ENCODE data around the gene TBC1D22A.
A peak's percentile ranks its signal among the peaks of the same experiment; 100 is the strongest.

The TBC1D22A gene

DNA sequence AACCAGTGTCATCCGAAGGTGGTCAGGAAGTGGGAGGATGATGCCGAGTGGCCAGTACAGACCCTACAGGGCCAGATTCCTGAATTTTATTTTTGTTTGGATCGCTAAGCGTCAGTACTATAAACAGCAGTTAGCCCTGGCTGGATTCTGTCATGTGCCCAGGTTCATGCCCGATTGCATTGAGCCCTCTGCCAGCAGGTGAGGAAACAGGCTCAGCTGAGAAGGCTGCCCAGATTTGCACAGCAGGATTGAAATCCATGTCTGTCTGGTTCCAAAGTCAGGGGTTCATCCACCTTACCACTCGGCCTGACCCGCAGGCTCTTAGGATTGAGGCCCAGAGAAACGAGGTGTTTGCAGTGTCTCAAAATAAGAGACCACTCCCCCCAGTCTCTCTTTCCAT, 9.1 kb upstream of the TBC1D22A start:
- no peak for DNase-seq

- no peak for DNase-seq
Observed at GRCh38 chr22:46753761-46754109, 8.7 kb upstream of the TBC1D22A start.

DNA sequence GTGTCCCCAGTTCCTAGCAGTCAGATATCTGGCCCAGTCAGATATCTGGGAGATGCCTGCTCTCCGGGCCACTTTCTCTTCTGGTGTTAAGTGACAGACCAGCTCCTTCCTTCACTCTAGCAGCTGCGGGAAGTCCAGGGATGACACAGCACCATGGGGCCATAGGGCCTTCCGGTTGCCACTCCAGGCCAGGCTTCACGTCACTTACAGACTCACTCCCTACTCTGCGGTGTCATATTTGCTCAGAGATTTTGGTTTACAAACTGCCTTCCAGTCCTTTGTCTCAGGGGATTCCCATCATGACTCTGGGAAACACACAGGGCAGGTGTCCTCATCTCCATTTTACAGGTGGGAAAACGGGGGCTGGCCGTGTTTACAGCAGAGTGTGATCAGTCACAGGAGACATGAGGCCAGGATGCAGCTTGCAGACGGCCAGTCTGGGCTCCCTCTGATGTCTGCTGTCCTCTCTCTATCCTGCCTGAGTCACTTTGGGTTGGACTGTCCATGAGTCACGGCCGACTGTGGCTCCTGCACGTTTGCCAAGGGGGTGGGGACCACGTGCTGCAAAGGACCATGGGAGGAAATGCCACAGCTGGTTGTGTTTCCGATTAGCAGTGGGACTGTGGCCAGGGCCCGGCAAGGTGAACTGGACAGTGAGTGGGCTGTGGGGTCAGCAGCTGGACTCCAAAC, 8.2 kb upstream of the TBC1D22A start:
- no peak for DNase-seq

GRCh38 chr22:46754826-46755225, 7.6 kb upstream of the TBC1D22A start:
- DNase-seq: no peak

DNA sequence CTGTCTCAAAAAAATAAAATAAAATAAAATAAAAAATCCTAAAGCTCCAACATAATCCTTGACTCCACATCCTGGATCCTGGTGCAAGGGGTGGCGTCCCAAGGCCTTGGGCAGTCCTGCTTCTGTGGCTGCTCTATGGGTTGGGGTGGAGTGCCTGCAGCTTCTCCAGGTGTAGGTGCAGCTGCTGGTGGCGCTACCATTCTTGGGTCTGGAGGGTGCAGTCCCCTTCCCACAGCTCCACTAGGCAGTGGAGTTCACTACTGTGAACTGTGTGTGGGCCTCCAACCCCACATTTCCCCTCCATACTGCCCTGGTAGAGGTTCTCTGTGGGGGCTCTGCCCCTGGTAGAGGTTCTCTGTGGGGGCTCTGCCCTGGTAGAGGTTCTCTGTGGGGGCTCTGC, 6.9 kb upstream of the TBC1D22A start:
- no peak for DNase-seq

DNA sequence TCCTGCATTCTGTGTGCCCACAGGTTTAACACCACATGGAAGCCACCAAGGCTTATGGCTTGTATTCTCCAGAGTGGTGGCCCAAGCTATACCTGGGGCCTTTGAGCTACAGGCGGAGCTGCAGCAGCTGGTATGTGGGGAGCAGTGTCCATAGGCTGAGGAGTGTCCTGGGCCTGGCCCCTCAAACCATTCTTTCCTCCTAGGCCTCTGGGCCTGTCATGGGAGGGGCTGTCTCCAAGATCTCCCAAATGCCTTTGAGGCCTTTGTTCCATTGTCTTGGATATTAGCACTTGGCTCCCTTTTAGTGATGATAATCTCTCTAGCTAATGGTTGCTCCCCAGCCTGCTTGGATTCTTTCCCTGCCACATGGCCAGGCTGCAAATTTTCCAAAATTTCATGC, 6.4 kb upstream of the TBC1D22A start:
- no peak for DNase-seq

DNA sequence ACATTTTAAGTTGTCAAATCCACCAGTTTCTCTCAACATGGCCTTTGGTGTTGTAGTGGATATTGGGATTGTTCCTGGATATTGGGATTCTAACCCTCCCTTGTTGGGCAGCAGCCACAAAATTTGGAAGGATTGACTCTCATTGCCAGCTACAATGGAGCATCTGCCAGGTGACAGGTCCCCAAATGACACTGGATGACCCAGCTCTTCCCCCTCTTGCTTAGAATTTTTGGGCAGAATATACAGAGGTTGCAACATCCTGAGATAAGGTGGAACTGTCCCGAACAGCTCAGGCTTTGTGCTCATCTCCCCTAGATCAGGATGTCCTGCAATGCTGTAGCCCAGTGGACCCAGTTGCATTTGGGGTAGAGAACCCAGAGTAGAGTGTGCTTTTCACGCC, 5.3 kb upstream of the TBC1D22A start:
- no peak for DNase-seq

GRCh38 chr22:46758121-46758520, 4.3 kb upstream of the TBC1D22A start:
- DNase-seq: no peak

- DNase-seq: peak; percentile 71
Observed at GRCh38 chr22:46758867-46759290, 3.6 kb upstream of the TBC1D22A start.

DNA sequence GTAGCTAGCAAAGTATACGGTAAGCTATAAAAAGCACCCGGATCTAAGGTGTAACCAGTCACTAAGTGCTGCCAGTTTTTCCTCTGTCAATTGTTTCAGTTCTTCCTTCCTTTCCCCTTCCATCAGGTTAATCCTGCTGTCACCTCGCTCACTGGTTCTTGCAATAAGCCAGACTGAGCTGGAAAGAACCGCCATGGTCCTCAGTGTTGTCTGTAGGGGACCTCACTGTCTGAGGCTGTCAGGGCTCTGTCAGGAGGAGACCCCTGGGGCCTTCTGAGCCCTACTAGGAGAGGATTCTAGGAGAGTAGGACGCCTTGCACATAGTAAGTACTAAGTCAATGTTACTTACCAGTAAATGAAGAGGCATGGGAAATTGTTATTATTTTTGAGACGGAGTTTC, 1.4 kb upstream of the TBC1D22A start:
- no peak for DNase-seq

DNA sequence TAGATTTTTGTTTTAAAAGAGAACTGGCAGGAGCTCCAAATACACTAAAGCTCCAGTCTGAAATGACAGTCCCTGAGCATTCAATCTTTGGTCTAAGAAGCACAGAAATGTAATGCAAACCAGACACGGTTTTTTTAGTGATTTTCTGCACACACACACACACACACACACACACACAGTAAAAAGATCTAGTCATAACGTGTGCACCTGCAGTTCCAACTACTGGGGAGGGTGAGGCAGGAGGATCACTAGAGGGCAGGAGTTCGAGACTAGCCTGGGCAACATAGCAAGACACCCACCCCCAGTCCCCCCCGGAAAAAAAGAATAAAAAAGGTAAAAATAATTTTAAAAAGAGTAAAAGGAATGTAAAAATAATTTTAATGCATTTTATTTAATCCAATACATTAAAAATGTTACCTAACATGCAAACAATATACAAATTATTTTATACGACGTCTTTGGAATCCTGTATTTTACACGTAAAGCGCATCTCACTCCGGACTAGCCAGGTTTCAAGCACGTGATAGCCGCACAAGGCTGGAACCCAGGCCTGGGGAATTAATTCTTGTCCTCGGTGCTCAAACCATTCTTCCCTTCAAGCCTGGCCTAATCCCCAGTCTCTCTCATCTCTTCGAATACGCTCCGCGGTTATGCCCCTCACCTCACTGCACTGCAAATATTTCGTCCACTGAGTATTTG, 762 bp upstream of the TBC1D22A start:
- DNase-seq: no peak

DNA sequence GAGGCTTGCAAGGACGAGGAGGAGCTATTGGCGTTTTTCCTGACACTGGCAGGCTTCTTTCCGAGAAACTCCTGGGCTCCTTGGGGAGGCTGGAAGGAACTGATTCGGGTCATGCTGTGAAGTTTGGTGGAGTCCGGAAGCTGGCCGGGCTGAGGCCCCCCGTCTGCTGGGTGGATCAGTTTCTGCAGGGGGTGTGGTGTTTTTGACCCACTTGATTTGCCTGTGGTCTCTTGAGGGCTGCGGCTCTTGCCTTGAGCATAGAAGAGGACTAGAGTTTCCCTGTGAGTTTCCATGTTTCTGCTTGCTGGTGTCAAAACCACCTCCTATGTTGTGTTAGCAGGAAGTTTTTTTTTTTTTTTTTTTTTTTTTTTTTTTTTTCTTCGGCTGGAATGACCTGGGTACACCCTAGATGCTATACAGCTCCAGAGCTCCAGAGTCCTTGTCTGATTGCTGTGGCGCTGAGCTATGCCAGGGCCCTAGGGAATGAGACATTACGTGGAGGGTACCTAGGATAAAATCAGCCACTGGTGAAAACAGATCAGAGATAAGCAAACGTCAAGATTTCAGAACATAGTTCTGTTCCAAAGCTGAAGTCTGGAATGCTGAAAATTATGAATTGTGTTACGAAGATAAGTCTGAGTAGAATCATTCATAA, 728 bp downstream of the TBC1D22A start:
- peak; percentile 51 for DNase-seq

DNA sequence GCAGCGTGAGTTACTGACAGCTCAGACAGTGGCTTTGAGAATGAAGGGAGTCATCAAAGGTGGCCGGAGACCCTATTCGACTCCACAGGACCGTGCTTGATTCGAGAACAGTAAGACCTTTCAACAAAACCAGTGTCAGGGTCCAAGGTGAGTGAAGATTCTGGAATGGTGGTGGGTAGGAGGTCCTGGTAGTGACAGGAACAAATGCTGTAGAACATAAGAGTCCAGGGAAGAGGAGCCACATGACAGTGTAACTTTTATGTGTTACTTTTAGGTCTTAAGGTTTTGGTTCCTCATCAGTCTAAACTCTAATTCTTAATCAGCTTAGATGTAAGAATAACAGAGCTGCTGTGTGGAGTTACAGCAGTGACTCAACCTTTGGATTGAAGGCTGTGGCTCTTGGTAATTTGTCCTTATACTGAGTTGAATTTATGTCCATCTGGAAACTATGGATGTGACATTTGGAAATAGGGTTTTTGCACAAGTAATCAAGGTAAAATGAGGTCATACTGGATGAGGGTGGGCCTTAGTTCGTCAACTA, 1.8 kb downstream of the TBC1D22A start:
- DNase-seq: no peak

DNA sequence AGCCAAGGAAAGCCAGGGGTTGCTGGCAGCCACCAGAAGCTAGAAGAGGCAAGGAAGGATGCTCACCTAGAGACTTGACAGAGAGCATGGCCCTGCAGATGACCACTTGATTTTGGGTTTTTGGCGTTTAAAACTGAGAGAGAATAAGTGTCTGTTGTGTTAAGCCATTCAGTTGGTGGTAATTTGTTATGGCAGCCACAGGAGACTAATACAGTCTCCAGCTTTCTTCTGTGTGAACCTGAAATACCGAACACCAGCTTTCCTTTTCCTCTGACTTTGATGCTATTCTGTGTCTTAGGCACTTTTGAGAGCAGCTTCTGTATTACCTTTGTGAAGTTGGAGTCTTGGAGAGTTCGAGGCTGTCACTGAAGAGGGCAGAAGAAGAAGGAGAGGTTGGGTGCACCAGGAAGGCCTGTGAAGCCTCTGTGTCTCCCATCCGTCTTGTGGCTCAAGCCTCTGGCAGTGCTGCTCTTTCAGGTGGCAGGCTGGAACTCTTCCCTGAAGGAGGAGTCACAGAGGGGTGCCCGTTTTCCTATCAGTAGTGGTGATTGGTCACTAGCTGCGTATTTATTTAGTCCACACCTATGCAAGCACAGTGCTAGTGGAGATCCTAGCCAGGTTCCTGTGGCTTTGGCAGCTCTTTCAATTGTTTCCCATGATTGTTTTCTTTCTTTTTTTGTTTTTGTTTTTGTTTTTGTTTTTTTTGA, 2.5 kb downstream of the TBC1D22A start:
- DNase-seq: no peak

DNA sequence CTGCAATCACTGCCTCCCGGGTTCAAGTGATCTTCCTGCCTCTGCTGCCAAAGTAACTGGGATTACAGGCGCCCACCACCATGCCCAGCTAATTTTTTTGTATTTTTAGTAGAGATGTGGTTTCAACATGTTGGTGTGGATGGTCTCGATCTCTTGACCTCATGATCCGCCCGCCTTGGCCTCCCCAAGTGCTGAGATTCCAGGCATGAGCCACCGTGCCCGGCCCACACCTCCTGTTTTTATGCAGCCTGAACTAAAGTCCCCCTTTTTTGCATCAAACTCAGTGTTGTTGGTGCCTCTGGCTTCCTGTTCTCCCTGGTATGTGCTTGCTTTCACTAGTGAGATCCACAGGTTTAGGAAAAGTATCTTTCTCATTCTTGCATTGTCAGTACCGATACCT, 4.2 kb downstream of the TBC1D22A start:
- no peak for DNase-seq

DNA sequence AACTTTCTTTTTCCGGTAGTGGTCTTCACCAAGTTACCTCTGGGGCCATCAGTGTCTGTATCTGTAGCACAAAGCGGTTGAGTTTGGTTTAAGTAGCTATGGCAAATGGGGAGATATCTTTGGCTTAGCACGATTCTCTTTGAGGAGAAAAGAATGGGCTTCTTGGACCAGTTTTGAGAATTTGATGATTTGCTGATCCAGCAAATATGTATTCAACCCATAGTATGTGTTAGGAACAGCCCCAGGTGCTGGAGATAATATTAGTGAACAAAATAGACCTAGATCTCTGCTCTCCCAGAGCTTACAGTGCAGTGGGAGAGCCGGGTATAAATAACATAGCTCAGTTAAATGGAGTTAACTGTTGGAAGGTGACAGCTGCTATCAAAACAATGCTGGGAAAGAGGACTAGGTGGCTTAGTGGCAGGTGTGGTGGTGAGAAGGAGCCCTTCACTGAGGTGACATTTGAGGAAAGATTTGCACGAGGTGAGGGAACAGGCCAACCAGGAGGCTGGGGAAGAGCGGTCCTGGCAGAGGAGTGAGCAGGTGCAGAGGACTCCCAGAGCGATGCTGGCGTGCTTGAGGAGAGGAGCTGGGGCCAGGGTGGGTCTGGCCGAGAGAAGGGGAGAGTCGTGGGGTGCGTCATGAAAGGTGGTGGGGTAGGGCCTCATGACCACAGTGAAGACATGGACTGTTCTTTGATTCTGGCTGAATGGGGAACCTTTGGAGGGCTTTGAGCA, 5.0 kb downstream of the TBC1D22A start:
- no peak for DNase-seq

GRCh38 chr22:46769191-46769675, 6.8 kb downstream of the TBC1D22A start:
- DNase-seq: no peak

DNA sequence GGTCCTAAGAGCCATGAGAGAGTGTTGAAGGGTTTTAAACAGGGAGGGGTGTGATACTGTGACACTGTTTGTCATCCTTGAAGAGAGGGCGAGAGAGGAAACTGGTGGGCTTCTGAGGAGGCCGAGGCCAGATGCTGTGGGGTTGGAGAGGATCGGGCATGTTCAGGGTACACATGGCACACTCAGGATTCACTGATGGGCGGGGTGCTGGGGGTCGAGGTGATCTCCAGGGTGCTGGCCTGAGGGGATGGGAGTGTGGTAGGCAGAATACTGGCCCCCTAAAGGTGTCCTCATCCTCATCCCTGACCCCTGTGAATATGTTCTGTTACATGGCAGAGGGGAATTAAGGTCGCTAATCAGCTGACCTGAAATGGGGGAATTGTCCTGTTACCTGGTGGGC, 7.3 kb downstream of the TBC1D22A start:
- no peak for DNase-seq

DNA sequence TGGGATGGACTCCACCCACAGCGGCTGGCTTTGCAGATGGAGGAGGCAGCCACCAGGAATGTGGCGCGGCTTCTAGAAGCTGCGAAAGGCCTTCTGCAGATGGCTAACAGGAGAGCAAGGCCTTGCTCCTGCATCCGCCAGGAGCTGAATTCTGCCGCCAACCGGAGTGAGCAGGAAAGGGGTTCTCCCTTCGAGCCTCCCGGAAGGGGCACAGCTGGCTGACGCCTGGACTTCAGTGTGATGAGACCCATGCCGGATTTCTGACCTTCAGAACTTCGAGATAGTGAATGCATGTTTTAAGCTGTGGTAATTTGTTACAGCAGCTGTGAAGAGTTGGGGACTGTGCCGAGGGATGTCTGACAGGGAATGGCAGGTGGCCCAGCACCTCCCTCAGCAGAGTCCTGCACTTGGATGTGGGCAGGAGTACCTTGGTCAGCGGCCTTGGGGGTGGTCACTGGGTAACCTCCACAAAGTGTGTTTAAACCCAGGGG, 7.7 kb downstream of the TBC1D22A start:
- no peak for DNase-seq

DNA sequence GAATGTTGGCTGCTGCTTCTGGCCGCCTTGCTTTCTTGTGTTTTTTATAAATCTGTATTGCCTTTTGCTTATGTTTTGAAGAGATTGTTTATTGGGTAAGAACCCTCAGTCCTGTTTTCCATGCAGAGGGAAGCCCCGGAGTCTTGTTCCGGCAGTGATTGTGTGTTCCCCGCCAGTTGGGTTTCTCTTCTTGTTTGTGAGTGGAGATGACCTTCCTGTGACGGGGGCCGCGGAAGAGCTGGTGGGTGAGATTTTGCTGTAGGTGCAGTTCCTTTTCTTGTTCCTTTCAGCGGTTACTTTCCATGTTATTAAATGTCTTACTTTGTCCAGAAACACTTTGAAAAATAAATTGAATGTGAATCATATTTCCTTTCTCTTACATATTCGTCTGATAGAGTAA, 8.3 kb downstream of the TBC1D22A start:
- no peak for DNase-seq

DNA sequence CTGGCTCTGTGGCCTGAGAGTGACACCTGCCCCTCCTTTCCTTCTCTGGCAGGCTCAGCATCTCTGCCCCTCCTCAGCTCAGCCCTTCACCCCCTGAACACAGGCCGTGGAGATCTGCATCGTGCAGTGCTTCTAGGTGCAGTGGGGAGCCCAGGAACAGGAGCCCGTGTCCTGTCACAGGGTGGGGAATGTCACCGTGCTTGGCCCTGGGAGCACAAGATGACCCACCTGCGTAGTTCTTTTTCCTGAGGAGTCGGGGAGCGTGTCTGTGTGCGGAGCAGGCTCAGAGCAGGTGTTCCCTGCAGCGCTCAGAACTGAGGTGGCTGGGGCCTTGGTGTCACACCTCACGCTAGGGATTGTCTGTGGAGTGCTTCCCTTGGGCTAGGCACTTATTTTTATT, 10.6 kb downstream of the TBC1D22A start:
- DNase-seq: no peak

- no peak for DNase-seq
Observed at GRCh38 chr22:46774253-46774979, 12.0 kb downstream of the TBC1D22A start.

All from eye (tissue), 1 donor.